GM18507 (cell line): ENCODE results near the gene MYH6.
"Not testable (repeated sequence)": the region's sequence is repeated elsewhere in the genome, so short reads cannot be mapped to it uniquely, and the experiment has no call there.

Experiments used
- DNase-seq: peaks from one replicate; pipeline ENCODE4 v3.0.0; 2011; ENCODE audit warnings: low read depth; ENCODE audit not compliant: insufficient read length; ENCODE audit errors: extremely low spot score
- FAIRE-seq: peaks from 2 replicates; lab custom pipeline; 2011; peaks lifted over from hg19 to GRCh38; lab: Jason Lieb, UNC

Gene MYH6

DNA sequence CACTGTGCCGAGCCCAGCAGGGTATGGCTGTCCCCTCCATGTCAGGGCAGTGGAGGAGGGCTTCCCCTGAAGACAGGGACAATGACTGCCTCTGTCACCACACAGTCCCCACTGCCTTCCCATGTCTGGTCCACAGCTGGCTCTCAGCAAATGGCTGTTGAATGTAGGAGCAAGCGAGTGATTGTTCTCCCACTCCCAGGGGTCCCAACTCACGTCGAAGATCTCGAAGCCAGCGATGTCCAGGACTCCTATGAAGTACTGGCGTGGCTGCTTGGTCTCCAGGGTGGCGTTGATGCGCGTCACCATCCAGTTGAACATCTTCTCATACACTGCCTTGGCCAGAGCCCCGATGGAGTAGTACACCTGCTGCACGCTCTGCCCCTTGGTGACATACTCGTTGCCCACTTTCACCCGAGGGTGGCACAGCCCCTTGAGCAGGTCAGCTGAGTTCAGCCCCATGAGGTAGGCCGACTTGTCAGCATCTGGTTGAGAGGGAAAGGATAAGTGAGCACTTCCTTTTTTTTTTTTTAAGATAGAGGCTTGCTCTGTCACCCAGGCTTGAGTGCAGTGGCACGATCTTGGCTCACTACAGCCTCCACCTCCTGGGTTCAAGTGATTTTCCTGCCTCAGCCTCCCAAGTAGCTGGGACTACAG, 7.5 kb downstream of the MYH6 start:
- FAIRE-seq, DNase-seq: not testable (repeated sequence)

DNA sequence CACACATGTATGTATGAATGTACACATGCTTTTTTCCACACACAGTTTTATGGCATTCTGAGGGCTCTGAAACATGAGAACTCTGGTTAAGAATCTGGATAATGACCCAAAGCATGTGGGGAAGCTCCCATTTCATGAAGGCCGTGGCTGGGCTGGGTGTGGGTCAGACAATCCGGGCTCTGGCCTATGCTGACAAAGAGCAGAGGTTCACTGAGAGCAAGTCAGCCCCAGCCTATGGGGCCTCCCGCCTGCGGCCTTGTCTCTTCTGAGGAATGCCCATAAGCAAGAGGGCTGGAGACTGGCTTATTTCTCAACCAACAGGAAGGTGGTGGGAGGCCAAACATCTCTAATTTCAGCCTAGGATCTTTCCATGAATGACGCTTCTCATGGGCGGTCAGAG, 8.5 kb downstream of the MYH6 start:
- FAIRE-seq (no peak), DNase-seq (no peak)

DNA sequence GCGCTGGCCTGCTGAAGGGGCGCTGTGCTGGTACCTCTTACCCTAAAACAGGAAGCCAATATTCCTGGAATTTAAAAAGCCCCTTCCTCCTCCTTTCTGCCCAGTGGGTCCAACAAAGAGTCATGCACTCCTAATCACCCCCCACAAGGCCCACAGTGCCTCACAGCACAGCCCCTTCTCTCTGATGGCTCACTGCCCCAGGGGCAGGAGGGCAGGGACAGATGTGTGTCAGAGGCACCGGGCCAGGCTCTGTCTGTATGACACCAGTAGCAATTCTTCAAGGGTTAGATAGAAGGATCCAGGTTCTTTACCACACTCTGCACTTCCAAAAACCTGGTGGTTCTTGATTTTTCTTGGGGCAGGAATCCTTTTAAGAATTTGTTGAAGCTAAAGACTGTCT, 8.9 kb downstream of the MYH6 start:
- no peak for DNase-seq
- no peak for FAIRE-seq

DNA sequence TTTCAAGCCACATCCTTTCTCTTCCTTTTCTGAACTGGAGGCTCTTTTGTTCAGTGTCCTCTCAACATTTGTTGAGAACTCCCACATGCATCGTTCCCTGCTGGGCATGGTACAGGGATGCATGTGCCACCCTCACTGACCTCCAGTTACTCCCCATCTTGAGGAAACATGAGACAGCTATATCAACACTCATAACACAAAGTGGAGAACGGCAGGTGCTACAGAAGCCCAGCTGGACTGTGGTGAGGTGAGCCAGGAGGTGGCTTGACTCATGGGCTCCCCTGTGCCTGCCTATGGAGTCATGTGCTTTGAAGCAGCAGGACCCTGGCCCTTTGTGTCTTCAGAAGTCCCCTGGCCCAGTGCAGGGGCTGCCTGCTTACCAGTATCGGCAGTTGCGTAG, 9.7 kb downstream of the MYH6 start:
- no peak for DNase-seq

DNA sequence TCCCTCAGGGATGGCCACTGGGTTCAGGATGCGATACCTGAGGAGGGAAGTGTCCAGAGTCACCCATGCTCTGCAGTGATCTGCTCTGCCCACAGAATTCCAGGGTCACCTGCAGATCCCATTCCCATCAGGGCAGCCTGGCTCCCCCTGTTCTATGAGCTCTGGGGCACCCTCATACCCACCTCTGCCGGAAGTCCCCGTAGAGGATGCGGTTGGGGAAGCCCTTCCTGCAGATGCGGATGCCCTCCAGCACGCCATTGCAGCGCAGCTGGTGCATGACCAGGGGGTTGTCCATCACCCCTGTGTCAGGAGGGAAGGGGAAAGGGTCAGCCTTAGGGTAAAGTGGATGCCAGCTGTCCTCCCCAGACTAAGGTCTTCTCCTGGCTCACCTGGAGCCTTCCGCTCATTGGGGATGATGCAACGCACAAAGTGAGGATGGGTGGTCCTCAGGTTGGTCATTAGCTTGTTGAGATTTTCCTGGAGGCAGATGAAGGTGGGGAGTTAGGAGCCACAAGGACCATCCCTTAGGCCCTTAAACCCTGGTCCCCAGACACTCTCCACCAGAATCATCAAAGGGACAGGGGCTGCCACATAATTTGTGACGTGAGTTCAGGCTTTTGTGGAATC, 11.2 kb downstream of the MYH6 start:
- FAIRE-seq = no peak
- no peak for DNase-seq

More for the DNA sequence above, 9.7 kb downstream of the MYH6 start:
- FAIRE-seq = no peak

DNA sequence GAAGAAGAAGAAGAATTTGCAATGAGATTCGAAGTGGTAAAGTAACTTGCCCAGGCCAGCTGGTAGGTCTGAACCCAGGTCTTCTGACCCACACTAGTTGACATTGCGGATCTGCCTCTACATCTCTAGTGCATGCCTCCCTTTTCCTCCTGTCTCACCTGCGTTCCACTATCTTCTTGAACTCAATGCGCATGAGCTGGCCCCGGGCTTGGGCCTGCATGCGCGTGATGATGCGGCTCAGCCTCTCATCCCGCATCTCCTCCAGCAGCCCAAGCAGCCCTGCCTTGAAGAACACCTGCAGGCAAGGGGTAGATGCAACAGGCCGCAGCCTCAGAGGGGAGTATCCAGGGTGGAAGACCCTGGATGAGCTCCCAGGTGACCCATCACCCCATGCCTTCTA, 11.9 kb downstream of the MYH6 start:
- no peak for FAIRE-seq
- DNase-seq = no peak

DNA sequence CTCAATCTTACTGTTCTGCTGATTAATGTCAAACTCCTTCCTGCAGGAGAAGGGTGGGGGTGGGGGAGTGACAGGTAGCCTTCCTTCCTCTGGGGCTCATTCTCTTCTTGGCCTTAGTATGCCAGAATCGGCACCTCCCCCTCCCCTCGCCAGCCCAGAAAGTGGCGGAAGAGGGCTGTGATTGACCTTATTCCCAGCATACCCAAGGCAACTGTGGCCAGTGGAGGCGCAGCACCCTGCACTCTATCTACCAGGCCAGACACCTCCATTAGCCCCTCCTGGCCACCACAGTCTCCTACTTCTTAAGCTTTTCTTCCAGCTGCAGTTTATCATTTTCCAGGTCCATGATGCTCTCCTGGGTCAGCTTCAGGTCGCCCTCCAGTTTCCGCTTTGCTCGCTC, 15.5 kb downstream of the MYH6 start:
- DNase-seq = no peak

DNA sequence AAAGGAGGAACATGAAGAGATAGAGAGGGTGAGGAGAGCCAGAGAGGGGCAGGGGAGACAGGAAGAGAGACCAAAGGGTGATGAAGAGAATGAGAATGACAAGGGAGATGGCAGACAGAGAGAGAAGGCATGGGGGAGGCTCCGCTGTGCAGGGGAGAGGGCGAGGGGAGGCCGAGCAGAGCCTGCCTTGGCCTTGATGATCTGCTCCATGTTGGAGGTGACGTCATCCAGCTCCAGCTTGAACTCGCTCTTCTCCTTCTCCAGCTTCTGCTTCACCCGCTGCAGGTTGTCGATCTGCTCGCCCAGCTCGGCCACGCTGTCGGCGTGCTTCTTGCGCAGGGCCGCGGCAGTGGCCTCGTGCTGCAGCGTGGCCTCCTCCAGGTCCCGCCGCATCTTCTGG, 18.2 kb downstream of the MYH6 start:
- not testable (repeated sequence) for DNase-seq, FAIRE-seq

More for the DNA sequence above, 15.5 kb downstream of the MYH6 start:
- no peak for FAIRE-seq

DNA sequence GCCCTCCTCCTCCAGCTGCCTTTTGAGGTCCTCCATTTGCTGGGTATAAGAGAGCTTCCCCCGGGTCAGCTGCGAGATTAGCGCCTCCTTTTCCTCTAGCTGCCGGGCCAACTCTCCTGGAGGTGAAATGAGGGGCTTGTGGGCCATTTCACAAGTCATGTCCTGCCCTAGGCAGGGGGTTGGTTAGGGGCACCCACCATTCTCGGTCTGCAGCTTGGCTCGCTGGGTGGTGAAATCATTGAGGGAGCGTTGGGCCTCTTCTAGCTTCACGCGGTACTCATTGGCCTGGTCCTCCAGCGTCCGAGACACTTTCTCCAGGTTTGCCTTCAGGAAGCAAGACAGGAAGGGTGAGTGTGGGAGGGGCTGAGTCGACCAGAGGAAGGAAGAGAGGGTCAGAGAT, 18.7 kb downstream of the MYH6 start:
- FAIRE-seq = no peak
- DNase-seq = no peak

DNA sequence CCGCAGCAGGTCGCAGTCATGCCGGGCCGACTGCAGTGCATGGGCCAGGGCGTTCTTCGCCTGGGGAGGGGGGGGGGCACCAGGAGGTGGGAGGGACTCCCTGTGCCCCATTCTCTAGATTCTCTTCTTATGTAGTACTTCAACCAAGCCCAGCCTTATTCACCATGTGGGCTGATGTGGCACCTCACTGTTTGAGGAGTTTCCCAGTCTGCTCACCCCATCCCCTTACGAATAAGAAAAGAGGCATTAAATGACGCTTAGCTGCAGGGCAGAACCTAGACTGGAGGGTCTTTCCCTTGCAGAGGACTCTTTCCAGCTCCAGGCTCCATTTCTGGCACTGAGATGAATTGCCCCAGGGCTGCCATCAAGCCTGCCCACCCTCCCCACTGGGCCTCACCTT, 19.1 kb downstream of the MYH6 start:
- no peak for DNase-seq
- FAIRE-seq = no peak

DNA sequence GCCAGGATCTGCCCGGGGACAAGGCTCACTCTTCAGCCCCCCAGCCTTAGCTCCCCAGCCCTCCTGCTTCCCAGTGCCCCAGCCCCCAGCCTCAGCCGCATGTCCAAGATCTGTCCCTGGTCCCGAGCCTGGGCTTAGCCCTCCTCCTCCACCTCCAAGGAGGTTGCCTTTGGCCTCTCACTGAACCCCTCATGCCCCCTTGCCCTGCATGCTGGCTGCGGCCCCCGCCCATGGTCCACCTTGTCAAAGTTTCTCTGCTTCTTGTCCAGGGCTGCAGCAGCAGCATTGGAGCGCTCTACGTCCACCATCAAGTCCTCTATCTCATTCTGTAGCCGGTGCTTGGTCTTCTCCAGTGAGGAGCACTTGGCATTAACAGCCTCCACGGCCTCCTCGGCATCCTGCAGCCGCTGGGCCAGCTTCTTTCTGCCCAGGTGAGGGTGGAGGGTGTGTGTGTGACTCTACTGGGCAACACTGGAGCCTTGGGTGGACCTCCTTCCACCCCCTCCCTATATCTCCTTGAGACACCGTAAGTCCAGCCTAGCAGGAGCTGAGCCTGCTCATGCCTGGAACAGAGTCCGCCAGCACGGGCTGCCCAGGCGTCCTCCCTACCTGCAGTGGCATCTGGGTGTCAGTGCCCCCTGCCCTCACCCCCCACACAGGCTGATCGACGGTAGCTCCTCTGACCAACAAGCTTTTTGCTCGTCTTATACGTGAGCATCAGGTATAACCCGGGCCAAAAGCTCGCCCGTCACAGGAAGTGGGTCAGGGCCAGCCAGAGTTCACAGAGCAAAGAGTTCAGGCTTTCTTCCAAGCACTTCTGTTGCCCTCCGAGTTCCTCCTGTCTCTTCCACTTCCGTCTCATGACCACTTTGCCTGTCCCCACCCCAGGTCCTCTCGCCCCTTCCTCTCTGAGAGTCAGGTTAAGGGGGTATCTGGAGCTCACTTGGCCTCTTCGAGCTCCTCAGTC, 19.9 kb downstream of the MYH6 start:
- FAIRE-seq = no peak
- no peak for DNase-seq

DNA sequence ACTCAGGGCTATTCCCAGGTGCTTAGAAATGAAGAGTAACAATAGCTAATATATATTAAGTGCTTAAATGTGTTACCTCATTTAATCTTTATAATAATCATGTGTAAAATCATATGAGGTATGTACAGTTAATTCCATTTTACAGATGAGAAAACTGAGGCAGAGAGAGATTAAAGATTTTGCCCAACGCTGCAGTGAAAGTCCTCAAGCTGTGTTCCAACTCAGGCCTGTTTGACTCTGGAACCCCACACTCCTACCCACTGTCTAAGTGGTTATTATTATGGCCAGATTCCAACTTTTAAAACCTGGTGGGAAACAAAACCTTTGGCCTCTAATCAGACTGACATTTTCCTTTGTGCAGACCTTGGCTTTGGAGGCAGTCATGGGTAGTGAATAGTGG, 21.1 kb downstream of the MYH6 start:
- FAIRE-seq = no peak
- DNase-seq = no peak

DNA sequence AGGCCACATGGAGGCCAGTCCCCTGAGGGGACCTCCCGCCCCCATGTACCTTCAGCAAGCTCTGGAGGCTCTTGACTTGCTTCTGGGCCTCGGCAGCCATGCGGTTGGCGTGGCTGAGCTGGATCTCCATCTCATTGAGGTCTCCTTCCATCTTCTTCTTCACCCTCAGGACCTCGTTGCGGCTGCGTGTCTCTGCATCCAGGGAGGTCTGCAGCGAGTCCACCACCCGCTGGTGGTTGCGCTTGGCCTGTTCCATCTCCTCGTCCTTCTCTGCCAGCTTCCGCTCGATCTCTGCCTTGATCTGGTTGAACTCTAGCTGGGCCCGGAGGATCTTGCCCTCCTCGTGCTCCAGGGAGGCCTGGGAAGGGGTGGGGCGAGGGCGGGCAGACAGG, 21.8 kb downstream of the MYH6 start:
- not testable (repeated sequence) for FAIRE-seq, DNase-seq

DNA sequence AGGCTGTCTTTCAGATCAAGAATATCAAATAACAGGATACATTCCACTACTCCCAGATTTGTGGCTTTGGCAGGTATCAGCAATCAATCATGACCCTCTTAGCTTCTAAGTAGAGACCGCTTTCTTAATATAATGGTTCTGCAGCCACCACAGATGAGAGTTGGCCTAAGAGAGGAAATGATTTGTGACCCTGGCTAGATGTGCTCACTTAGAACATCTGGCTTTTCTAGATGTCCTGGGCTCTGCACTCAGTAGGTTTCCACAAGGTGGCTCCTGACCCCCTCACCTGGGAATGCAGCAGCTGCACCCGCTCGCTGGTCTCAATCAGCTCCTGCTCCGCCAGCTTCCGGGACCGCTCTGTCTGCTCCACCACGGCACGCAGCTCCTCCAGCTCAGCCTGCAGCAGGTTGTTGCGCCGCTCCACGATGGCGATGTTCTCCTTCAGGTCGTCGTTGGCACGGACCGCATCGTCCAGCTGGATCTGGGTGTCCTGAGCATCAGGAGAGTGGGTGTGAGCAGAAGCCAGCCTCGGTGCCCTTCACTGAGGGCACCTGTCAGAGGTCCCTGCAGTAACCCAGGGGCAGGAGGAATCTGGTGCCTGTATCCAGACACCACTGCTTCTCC, 22.3 kb downstream of the MYH6 start:
- DNase-seq = no peak
- FAIRE-seq = no peak

DNA sequence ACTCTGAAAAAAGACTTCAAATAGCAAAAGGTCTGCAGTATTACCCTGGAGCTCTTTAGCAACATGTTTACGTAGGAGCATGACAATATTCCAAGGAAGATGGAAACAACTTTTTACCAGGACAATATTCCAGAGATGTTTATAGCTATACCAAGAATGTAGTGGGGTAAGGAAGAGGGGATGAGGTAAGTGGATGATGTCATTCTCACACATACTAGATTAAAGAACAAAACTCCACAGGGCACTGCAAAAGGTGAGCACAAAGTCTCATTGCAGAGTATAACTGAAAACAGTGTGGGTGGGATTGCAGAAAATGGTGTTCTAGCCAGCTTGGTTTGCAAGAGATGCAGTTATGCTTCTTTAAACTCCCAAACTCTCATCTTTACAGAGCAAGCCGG, 22.8 kb downstream of the MYH6 start:
- FAIRE-seq (no peak), DNase-seq (no peak)

DNA sequence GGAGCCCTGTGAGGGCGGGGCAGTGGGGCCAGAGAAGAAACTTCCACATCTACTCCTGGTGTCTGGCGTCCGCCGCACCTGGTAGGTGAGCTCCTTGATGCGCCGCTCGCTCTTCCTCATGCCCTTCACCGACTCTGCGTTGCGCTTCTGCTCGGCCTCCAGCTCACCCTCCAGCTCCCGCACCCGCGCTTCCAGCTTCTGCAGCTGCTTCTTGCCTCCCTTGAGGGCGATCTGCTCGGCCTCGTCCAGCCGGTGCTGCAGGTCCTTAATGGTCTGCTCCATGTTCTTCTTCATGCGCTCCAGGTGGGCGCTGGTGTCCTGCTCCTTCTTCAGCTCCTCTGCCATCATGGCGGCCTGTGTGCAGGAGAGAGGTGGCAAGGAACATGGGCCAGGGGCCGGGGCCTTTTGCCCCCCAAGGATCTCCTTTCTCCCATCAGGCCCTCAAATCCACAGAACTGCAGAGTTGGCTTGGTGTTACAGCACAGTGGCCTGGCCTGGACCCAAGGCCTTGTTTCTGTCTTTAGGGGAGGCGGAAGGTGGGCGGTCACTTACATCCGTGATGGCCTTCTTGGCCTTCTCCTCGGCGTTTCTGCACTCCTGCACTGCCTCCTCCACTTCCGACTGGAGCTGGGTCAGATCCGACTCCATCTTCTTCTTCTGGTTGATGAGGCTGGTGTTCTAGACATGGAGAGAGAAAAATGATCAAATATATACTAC, 23.6 kb downstream of the MYH6 start:
- DNase-seq (no peak), FAIRE-seq (no peak)

DNA sequence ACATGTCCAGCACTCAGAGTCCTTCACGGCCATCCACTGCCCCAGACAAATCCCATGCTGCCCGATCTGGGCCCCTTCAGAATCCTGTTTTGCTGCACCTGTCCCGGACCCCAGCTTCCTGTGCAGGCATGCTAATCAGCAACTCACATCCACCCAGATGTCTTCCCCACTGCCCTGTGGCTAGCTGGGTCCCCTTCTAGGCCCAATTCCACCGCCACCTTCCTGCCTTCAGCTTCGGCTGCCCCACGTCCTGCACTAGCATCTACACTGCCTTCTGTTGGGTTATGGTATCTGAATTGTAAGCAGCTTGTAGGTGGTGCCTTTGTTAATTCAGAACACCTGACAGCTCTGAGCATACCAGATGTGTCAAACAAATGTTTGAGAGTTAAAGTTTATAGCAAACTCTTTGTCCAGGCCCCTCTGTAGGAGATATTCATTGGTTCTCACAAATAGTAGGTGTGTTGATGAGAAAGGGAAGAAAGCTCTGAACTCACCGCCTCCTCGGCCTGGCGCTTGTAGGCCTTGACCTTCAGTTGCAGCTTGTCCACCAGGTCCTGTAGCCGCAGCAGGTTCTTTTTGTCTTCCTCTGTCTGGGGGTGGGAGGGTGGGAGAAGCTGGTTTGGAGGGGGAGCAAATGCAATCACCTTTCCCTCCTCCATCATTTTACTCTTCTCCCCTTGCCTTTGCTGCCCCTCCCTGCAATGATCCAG, 25.2 kb downstream of the MYH6 start:
- DNase-seq (no peak), FAIRE-seq (no peak)

DNA sequence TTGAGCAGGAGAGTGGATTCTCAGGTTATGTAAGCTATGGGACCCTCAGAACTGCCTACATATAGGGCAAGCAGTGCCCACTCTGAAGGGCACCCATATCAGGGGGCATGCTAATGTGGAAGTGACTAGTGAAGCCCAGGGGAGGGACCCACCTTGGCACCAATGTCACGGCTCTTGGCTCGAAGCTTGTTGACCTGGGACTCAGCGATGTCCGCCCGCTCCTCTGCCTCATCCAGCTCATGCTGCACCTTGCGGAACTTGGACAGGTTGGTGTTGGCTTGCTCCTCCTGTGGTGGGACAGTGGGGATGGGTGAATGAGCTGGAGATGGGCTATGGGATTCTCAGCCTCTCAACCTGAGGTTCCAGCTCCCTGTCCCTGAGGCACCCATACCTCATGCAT, 25.8 kb downstream of the MYH6 start:
- no peak for FAIRE-seq
- DNase-seq = no peak

DNA sequence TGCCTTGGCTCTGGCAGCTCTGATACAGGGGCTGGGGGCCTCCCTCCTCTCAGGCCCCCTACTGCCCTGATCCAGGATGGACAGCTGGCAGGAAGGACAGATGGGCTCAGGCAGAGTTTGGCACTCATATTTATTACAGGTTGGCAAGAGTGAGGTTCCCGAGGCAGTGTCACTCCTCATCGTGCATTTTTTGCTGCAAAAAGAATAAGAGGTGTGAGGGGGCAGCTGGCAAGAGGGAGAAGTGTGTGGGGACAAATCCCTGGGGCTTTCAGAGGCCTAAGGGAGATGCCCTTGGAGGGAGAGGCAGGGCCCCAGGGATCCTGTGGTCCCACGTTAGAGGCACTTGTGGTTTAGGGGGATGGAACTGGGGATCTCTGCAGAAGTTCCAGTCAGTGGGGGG, 26.2 kb downstream of the MYH6 start:
- DNase-seq (no peak), FAIRE-seq (no peak)
